Cardiac septum (tissue), 1 donor: Measurements from ENCODE around the gene ARL3. TPM values are rescaled to one million over a fixed set of nuclear protein-coding genes. Genes with fewer than 3 reads are reported as not detected.
"Not testable (repeated sequence)": the region's sequence is repeated elsewhere in the genome, so short reads cannot be mapped to it uniquely, and the experiment has no call there.

Experiments
- DNase-seq: peaks from one replicate; pipeline ENCODE4 v3.0.0-alpha.2; 2020; ENCODE audit warnings: low spot score
- intact Hi-C: fragments of 100-400 bp; cut with DNase I; formaldehyde crosslinking; loops from one replicate; pipeline ENCODE4 v1.14.0; 2022
- total RNA-seq: library from RNA; stranded (reverse); fragmentation: NEBNext Ultra II Directional; extraction: Animal tissue kit (Norgen Biotek cat#: 25700); gene quantifications from one replicate; pipeline ENCODE4 v1.2.1, GENCODE V29; 2021
- donor health status: DM: no; HTN: no; CAD: no.

ARL3 gene
- total RNA-seq, 1 donor from 2014 or later = 13.1 TPM

DNA sequence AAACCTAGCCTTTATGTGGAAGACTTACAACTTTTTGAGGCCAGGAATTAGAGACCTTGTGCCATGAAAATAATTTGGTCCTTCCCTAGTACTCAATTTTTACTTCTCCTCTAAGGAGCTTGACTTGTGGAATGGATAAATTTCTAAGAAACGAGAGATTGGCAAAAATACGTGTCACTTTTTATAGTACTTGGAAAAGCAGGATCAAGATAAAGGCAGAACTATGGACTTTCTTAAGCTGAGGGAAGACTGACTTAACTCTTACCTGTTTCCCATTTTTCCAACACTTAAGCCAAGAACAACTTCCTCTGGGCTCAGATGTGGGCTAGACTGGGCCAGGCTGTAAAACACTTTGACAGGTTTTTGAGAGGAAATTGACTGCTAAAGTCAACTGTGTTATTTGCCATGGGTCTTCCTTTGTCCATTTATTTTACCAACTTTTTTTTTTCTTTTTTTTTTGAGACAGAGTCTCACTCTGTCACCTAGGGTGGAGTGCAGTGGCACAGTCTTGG is 27.6 kb upstream of the ARL3 start:
- no peak for DNase-seq
- intact Hi-C loops = loop anchor here (2.0 kb wide), 1 partner anchor 35 kb away; no protein-coding TSS in a partner anchor

- intact Hi-C loops = no loop called here
- DNase-seq = no peak
These were observed 26.0 kb upstream of the ARL3 start for GRCh38 chr10:102740229-102740628.

DNA sequence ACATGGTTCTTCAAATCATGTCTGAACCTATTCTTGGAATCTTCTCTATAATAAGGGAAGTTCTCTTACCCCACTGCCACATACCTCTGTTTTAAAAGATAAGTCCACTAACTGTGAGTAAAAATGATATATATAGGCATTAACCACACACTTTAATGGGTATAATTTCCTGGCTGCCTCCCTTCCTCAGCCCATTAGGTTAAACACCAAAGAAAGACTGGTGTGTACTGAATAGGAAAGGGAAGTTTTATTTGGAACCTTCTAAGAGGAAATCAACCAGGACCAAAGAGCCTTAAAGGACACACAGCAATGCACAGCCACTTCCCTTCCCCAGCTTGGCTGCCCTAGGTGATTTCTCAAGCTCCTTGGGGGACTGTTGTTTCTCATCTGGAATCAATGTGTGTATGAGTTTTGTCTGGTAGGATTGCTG is 24.5 kb upstream of the ARL3 start:
- intact Hi-C loops = loop anchor here (10.0 kb wide), 1 partner anchor 506 kb away; the partner anchor contains the start of gene RPEL1
- DNase-seq = no peak

DNA sequence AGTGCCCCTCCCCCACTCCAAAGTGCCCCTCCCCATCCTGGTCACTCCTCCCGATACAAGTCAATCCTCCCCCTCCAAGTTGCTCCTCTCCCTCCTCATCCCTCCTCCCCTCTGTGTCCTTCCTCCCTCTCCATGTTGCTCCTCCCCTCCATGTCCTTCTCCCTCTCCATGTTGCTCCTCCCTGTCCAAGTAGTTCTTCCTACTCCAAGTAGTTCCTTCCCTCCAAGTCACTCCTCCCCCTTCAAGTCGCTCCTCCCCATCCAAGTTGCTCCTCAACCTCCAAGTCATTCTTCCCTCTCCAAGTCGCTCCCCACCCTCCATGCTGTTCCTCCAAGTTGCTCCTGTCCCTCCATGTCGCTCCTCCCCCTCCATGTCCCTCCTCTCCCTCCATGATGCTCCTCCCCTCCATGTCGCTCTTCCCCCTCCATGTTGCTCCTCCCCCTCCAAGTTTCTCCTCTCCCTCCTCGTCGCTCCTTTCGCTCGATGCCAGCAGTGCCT is 20.9 kb upstream of the ARL3 start:
- DNase-seq = no peak

GRCh38 chr10:102732661-102733060 is 18.5 kb upstream of the ARL3 start:
- intact Hi-C loops = loop anchor here (10.0 kb wide), 1 partner anchor 512 kb away; the partner anchor contains the start of gene RPEL1
- no peak for DNase-seq

More for the DNA sequence above, 20.9 kb upstream of the ARL3 start:
- intact Hi-C loops = loop anchor here (10.0 kb wide), 1 partner anchor 510 kb away; the partner anchor contains the start of gene RPEL1

- DNase-seq = no peak
- intact Hi-C loops = loop anchor here (10.0 kb wide), 1 partner anchor 513 kb away; the partner anchor contains the start of gene RPEL1
These were observed 17.1 kb upstream of the ARL3 start for GRCh38 chr10:102731222-102731800.

- peak; percentile 95 for DNase-seq
These were observed 15.1 kb upstream of the ARL3 start for GRCh38 chr10:102729029-102730026.

DNA sequence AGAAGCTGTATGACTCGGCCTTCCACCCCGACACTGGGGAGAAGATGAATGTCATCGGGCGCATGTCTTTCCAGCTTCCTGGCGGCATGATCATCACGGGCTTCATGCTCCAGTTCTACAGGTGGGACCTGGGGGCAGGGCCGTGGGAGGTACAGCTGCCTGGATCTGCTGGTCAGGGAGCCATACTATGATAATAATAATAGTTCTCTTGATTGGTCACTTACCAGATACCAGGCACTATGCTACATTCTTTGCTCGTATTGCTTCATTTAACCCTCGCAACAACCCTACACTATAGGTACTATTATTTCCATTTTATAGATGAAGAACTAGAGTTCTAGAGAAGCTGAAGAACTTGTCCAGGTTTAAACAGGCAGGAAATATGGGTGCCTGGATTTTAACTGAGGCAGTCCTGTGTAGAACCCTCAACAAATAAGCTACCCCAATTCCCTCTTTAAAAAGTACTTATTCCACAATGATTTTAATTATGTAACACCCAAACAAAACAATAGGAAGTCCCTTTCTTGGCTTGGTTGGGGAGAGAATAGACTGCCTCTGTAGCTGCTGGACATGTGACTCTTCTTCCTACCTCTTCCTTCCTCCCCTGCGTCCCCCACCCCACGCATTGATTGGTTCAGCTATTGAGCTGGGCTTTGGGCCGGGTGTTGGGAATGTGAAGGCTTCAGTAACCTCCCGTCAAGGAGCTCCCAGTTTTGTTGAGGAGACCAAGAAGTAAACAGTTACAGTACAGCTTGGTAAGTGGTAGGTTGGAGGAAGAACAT is 13.0 kb upstream of the ARL3 start:
- intact Hi-C loops = loop anchor here (5.0 kb wide), 2 partner anchors 110 to 340 kb away; partner anchors contain the start of gene CYP17A1
- no peak for DNase-seq

More at GRCh38 chr10:102729029-102730026, 15.1 kb upstream of the ARL3 start:
- intact Hi-C loops = loop anchor here (2.0 to 10.0 kb wide), 4 partner anchors 108 to 515 kb away; partner anchors contain the start of genes CYP17A1 and RPEL1

GRCh38 chr10:102726274-102726673 is 12.1 kb upstream of the ARL3 start:
- intact Hi-C loops = loop anchor here (5.0 kb wide), 2 partner anchors 111 to 341 kb away; partner anchors contain the start of gene CYP17A1
- DNase-seq = no peak

- intact Hi-C loops = no loop called here
- DNase-seq = no peak
These were observed 9.8 kb upstream of the ARL3 start for GRCh38 chr10:102723989-102724388.

GRCh38 chr10:102721954-102722353 is 7.8 kb upstream of the ARL3 start:
- intact Hi-C loops = no loop called here
- DNase-seq = no peak

- peak; percentile 29 for DNase-seq
- intact Hi-C loops = no loop called here
These were observed 6.6 kb upstream of the ARL3 start for GRCh38 chr10:102720775-102721301.

GRCh38 chr10:102720337-102720736 is 6.1 kb upstream of the ARL3 start:
- peak; percentile 19 for DNase-seq
- intact Hi-C loops = no loop called here

- DNase-seq = peak; percentile 71
- intact Hi-C loops = no loop called here
These were observed 4.0 kb upstream of the ARL3 start for GRCh38 chr10:102718220-102718619.

DNA sequence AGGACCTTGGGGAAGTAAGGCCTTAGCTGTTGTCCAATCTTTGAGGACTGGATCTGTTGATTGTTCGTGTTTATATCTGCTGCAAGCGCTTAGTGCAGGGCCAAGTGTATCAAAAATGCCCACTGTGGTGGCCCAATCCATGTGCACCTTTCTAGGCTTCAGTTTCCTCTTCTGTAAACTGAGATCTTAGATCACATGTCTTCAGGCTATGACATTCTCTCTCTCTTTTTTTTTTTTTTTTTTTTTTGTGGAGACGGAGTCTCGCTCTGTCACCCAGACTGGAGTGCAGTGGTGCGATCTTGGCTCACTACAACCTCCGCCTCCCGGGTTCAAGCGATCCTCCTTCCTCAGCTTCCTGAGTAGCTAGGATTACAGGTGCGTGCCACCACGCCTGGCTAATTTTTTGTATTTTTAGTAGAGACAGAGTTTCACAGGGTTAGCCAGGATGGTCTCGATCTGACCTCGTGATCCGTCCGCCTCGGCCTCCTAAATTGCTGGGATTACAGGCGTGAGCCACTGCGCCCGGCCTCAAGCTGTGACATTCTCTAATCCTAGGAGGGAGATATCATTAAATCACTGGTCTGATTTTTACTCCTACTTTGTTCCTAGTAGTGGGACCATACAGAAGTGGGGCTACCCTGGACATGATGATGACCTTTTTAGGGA is 2.8 kb upstream of the ARL3 start:
- intact Hi-C loops = not testable (repeated sequence)
- DNase-seq = peak; percentile 59

DNA sequence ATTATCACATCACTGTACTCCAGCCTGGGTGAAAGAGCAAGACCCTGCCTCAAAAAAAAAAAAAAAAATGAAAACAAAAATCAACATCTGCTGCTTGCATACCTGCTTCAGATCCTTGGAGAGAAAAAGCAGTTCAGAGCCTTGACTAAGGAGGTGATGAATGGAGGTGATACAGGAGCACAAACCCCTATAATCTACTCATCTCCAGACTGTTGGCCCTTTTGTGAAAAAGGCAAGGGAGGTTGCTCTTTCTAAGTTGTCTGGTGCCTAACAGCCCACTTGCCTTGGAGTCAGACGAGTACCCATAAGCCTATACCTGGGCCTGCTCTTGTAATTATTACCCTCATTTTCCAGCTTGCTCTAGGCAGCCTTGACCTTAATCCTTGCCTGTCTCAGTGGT is 1.7 kb upstream of the ARL3 start:
- intact Hi-C loops = no loop called here
- no peak for DNase-seq

- no peak for DNase-seq
These were observed 641 bp upstream of the ARL3 start, which contains the start of gene SFXN2 for GRCh38 chr10:102714621-102715455. Gene SFXN2, plus strand, starts transcription at chr10:102714636. Its CDS starts 12,001 bp downstream, at chr10:102726637.

More at GRCh38 chr10:102714621-102715455, 641 bp upstream of the ARL3 start, which contains the start of gene SFXN2:
- intact Hi-C loops = loop anchor here (5.0 kb wide), 2 partner anchors 38 to 68 kb away; no protein-coding TSS in a partner anchor
